Aorta (tissue), 5 donors: Measurements from ENCODE around the gene FAM234B. TPM values are rescaled to one million over a fixed set of nuclear protein-coding genes. Genes with fewer than 3 reads are reported as not detected.

Source experiments
- ATAC-seq: fragments of 200-7000 bp; cut with Tn5 transposase; one replicate; pipeline ENCODE4 v1.9.1; 2022; ENCODE audit warnings: moderate library complexity; ENCODE audit not compliant: low FRiP score
- DNase-seq, 2 donors: peaks; one replicate each; pipeline ENCODE4 v3.0.0-alpha.2; 2020
- H3K27ac ChIP-seq, 2 donors: one replicate each; pipeline ENCODE4 v1.5.1; 2013; ENCODE audit warnings: low read length in 2 of 2, mild to moderate bottlenecking in 2 of 2, moderate library complexity in 2 of 2, control low read depth in 1 of 2, inconsistent platforms in 1 of 2, low read depth in 1 of 2
- H3K27me3 ChIP-seq, 2 donors: one replicate each; pipeline ENCODE4 v1.6.1; 2013; ENCODE audit warnings: control low read depth in 1 of 2, low read length in 1 of 2, mild to moderate bottlenecking in 1 of 2, moderate library complexity in 1 of 2; ENCODE audit not compliant: insufficient read depth in 2 of 2, control insufficient read depth in 1 of 2
- H3K36me3 ChIP-seq, 2 donors: one replicate each; pipeline ENCODE4 v1.6.1; 2013; ENCODE audit warnings: control low read depth in 1 of 2, low read length in 1 of 2, mild to moderate bottlenecking in 1 of 2; ENCODE audit not compliant: insufficient read depth in 2 of 2, control insufficient read depth in 1 of 2
- H3K4me1 ChIP-seq, 2 donors: one replicate each; pipeline ENCODE4 v1.6.1; 2013; ENCODE audit warnings: low read length in 2 of 2, control low read depth in 1 of 2, mild to moderate bottlenecking in 1 of 2, moderate library complexity in 1 of 2; ENCODE audit not compliant: insufficient read depth in 2 of 2, control insufficient read depth in 1 of 2
- H3K4me3 ChIP-seq, 2 donors: one replicate each; pipeline ENCODE4 v1.5.1; 2013; ENCODE audit warnings: low read length in 2 of 2, control low read depth in 1 of 2, mild to moderate bottlenecking in 1 of 2
- H3K9me3 ChIP-seq: one replicate; pipeline ENCODE4 v1.6.1; 2013; ENCODE audit warnings: mild to moderate bottlenecking, low read length; ENCODE audit not compliant: control insufficient read depth
- whole genome bisulfite sequencing, 2 donors: extraction: QIAGEN DNeasy Blood & Tissue Kit; methylation state at CpG; one replicate each; pipeline ENCODE4 v1.1.7; 2013; 5-methylcytosine and 5-hydroxymethylcytosine counted together
- intact Hi-C, 2 donors: fragments of 100-400 bp; cut with DNase I; formaldehyde crosslinking; loops; one replicate each; pipeline versions ENCODE4 v1.14.2 to v1.15.0; 2022
- polyA plus RNA-seq, 2 donors: library from polyadenylated mRNA; stranded (reverse); fragments of 200-250 nt; gene quantifications; one replicate each; pipeline ENCODE4 v1.2.3, GENCODE V29; 2013
- total RNA-seq, 2 donors: library from RNA; stranded (reverse); fragmentation: NEBNext Ultra II Directional; extraction: Animal tissue kit (Norgen Biotek cat#: 25700); gene quantifications; one replicate each; pipeline ENCODE4 v1.2.1, GENCODE V29; 2021
- donor health status: healthy with polysubstance abuse.
- donor health status: Bipolar disorder and iron deficiency.
- donor health status: DM: no; HTN: no; CAD: no.
- donor health status: DM: no; HTN: no; CAD: no.
- donor health status: DM: yes; HTN: yes; CAD: no.

The FAM234B gene
- total and polyA plus RNA-seq, 4 donors: 0.95 to 6.8 (median 5.2) TPM; not detected in 1

- Histone ChIP-seq H3K4me3 (no peak overlapping the region), H3K4me1 (no peaks in the 10 kb centered on the region), H3K9me3 (no peaks in the 10 kb centered on the region), H3K27me3 (no peaks in the 10 kb centered on the region), H3K36me3 (peaks cover 0 to 7% of the 10 kb centered on the region in 2 donors), H3K27ac (no peak overlapping the region)
- DNase-seq: no peak
- 96 to 99% methylated on average over 5 of the region's 5 CpGs for WGBS, 2 donors
- no peak for ATAC-seq
- intact Hi-C loops: no loop called here
These were observed 17.2 kb downstream of the FAM234B start for GRCh38 chr12:13061377-13061776.

- H3K27ac ChIP-seq: no peak overlapping the region
- peaks cover 0 to 7% of the 10 kb centered on the region in 2 donors for H3K36me3 ChIP-seq
- intact Hi-C loops: no loop called here
- ATAC-seq (no peak), DNase-seq (no peak)
- H3K4me1 ChIP-seq: no peaks in the 10 kb centered on the region
- no peak overlapping the region for H3K4me3 ChIP-seq
- WGBS, 2 donors: 89 to 91% methylated on average over 5 of the region's 5 CpGs
- H3K27me3 ChIP-seq: no peaks in the 10 kb centered on the region
- H3K9me3 ChIP-seq: no peaks in the 10 kb centered on the region
These were observed 18.5 kb downstream of the FAM234B start for GRCh38 chr12:13062669-13063068.

GRCh38 chr12:13066014-13066413 is 21.8 kb downstream of the FAM234B start:
- DNase-seq (no peak), ATAC-seq (no peak)
- Histone ChIP-seq H3K9me3 (no peaks in the 10 kb centered on the region), H3K4me1 (no peaks in the 10 kb centered on the region), H3K4me3 (no peak overlapping the region), H3K27me3 (no peaks in the 10 kb centered on the region), H3K36me3 (peaks cover 0 to 6% of the 10 kb centered on the region in 2 donors), H3K27ac (no peak overlapping the region)
- intact Hi-C loops: no loop called here
- 85% methylated on average over 2 of the region's 2 CpGs for WGBS, 2 donors

- no peaks in the 10 kb centered on the region for H3K4me1 ChIP-seq
- no peak overlapping the region for H3K27ac ChIP-seq
- DNase-seq: no peak
- no peaks in the 10 kb centered on the region for H3K9me3 ChIP-seq
- H3K27me3 ChIP-seq: no peaks in the 10 kb centered on the region
- peaks cover 0 to 7% of the 10 kb centered on the region in 2 donors for H3K36me3 ChIP-seq
- no peak overlapping the region for H3K4me3 ChIP-seq
- intact Hi-C loops: no loop called here
- ATAC-seq: no peak
- WGBS, 2 donors: 92 to 94% methylated on average over 7 of the region's 7 CpGs
These were observed 22.3 kb downstream of the FAM234B start for GRCh38 chr12:13066459-13066858.

- no peaks in the 10 kb centered on the region for H3K4me1 ChIP-seq
- no peak overlapping the region for H3K4me3 ChIP-seq
- no peaks in the 10 kb centered on the region for H3K9me3 ChIP-seq
- ATAC-seq (no peak), DNase-seq (no peak)
- 96% methylated on average over 1 of the region's 1 CpG for WGBS, 2 donors
- peaks cover 0 to 6% of the 10 kb centered on the region in 2 donors for H3K36me3 ChIP-seq
- H3K27me3 ChIP-seq: no peaks in the 10 kb centered on the region
- intact Hi-C loops: no loop called here
- H3K27ac ChIP-seq: no peak overlapping the region
These were observed 23.1 kb downstream of the FAM234B start for GRCh38 chr12:13067322-13067721.

- DNase-seq: no peak
- H3K27me3 ChIP-seq: no peaks in the 10 kb centered on the region
- no peak overlapping the region for H3K4me3 ChIP-seq
- H3K36me3 ChIP-seq: peaks cover 0 to 6% of the 10 kb centered on the region in 2 donors
- intact Hi-C loops: no loop called here
- 87 to 93% methylated on average over 6 of the region's 6 CpGs for WGBS, 2 donors
- no peaks in the 10 kb centered on the region for H3K4me1 ChIP-seq
- no peak overlapping the region for H3K27ac ChIP-seq
- ATAC-seq: no peak
- H3K9me3 ChIP-seq: no peaks in the 10 kb centered on the region
These were observed 25.2 kb downstream of the FAM234B start for GRCh38 chr12:13069380-13069779.

GRCh38 chr12:13071305-13072280 is 27.4 kb downstream of the FAM234B start:
- H3K36me3 ChIP-seq: peaks cover 0 to 10% of the 10 kb centered on the region in 2 donors
- no peak for ATAC-seq

GRCh38 chr12:13073173-13073572 is 29.0 kb downstream of the FAM234B start:
- no peaks in the 10 kb centered on the region for H3K27me3 ChIP-seq
- ATAC-seq (no peak), DNase-seq (no peak)
- H3K27ac ChIP-seq: no peak overlapping the region
- H3K4me1 ChIP-seq: no peaks in the 10 kb centered on the region
- intact Hi-C loops: no loop called here
- peaks cover 0 to 9% of the 10 kb centered on the region in 2 donors for H3K36me3 ChIP-seq
- WGBS, 2 donors: 27 to 48% methylated on average over 3 of the region's 3 CpGs
- no peak overlapping the region for H3K4me3 ChIP-seq
- no peaks in the 10 kb centered on the region for H3K9me3 ChIP-seq

More at GRCh38 chr12:13071305-13072280, 27.4 kb downstream of the FAM234B start:
- Histone ChIP-seq H3K4me1 (no peaks in the 10 kb centered on the region), H3K4me3 (no peak overlapping the region), H3K27me3 (no peaks in the 10 kb centered on the region), H3K27ac (no peak overlapping the region), H3K9me3 (no peaks in the 10 kb centered on the region)
- intact Hi-C loops: no loop called here
- no peak for DNase-seq
- 84 to 87% methylated on average over 10 of the region's 10 CpGs for WGBS, 2 donors
